HT1080 (cell line): Measurements from ENCODE around the gene HOXA10. TPM values are rescaled to one million over a fixed set of nuclear protein-coding genes. Genes with fewer than 3 reads are reported as not detected.

Experiments
- DNase-seq: peaks from one replicate; pipeline ENCODE4 v3.0.0-alpha.2; 2015; ENCODE audit warnings: low read depth
- total RNA-seq: library from RNA; depleted of rRNA; stranded (reverse); fragments of >200 nt; shearing (Covaris generic); gene quantifications from 2 replicates; pipeline ENCODE4 v1.2.3, GENCODE V29; 2014

HOXA10 gene
- total RNA-seq, 1 experiment from 2014 or later, result 29.3 TPM

DNA sequence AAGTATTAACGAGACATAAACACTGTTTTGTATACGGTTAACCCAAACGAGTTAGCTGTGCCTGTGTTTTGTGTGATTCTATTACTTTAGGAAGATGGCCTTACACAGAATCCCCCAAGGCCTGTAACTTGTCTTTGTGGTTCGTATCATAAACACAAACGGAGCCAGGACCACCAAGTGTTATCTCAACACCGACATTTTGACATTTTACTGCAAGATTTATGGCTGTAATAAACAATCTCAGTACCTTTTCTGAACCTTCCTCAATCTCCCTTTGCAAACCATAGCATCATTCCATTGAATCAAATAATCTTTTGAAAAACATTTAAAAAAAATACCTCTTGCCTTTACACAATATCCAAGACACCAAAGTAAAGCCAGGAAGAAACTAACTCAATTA lies 41.1 kb downstream of the HOXA10 start:
- DNase-seq, result no peak

DNA sequence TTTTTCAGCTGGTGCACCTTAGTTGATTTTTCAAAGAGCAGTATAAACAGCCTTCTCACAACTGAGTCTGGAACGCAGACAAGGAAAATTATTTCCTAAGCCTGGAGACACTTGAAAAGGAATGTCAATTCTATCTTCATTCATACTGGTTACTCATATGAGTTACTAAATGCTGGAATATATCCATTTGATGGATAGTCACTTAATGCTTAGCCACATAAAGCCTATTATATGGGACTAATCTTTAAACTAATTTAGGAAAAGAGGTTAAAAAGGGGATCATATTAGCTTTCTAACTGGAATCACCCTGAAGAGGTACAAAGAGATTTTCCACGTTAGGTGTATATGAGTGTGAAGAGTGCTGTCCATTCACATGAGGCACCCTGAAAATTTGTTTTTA lies 41.9 kb downstream of the HOXA10 start:
- DNase-seq, result no peak

DNA sequence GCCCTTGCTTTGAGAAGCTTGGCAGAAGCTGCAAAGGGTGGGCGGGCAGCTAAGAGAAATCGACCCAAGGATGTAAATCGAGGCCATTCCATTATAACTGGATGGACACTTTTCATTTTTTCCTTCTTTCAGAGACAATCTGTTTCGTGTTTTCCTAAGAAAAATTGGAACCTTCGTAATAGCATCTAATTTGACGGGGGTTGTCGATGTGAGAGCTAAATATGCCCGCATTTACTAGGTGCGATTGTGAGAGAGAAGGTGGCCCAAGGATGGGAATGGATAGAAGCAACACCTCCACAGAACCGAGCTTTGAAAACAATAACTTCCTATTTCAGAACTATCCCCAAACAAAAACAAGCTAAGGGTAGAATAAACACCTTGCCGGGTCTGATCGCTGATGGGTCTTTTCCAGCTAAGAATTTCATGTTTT lies 42.7 kb downstream of the HOXA10 start:
- no peak for DNase-seq

DNA sequence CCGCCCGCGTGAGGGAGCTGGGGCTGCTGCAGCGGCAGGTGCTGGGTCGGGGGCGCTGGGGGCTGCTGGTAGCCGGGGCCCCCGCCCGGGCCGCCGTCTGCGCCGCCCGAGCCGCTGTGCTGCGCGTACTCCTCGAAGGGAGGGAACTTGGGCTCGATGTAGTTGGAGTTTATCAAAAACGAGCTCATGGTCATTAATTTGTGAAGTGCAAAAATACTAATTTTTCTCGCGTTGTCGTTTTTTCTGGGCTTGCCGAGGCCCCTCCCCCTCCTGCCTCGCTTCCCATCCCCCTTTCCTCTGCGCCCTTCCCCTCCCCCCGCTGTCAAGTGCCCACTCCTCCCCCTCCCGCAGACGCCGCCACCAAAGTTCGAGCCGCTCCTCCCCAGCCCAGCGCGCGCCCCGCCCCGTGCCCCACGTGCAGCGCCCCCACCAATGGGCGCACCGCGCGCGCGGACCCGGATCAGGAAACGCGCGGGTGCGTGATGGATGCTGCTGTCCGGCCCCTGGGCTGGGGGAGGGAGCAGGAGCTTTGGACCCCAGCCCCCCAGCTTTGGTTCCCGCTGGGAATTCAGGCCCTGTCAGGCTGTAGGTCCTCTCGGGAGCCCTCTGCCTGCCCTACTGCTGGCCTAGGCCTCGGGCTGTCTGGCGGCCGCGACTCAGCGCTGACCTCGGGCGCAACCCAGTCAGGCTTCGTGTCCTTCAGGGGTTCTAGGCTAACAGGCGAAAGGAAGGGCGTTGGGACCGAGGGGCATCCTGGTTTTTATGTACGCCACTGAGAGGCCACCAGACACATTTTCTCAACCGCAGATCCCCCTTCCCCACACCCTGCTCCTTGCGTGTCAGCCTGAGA lies 43.4 kb downstream of the HOXA10 start, which contains the start of gene HOXA4:
HOXA4 (minus strand) TSS at position 218 of the 850 bp plus-strand sequence; CDS start at position 194, 24 bp downstream.
- peak; percentile 84 for DNase-seq

DNA sequence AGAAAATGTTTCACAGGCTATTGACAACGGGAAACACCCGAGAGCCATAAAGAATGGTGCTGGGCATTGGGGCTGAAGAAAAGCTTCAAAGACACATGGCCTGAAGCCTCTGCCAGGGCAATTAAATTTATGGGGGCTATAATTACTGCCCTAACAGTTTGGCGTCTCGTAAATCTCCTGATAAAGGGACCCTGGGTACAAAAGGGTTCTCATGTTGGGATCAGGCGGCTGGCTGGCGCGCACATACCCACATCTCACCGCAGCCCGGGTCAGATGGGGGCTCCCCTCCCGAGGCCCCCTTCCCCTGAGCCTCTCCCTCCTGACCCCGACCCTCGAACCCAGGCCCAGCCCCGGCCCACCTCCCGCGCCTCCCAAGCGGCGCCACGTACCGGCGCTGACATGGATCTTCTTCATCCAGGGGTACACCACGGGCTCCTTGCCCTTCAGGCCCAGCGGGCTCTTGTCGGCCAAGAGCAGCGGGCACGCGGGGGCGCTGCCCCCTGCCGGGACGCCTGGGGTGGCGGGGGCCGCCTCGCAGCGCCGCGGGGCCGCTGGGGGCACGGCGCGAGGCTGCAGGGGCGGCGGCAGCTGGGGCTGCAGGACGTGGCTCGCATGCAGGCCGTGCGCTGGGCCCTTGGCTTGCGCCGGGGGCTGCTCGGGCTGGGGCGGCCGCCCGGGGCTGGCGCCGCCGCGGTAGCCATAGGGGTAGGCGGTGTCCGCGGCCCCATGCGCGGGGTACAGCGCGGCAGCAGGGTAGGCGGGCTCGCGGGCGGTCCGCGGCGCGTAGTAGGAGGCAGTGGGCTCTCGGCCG lies 44.2 kb downstream of the HOXA10 start:
- DNase-seq, result no peak

DNA sequence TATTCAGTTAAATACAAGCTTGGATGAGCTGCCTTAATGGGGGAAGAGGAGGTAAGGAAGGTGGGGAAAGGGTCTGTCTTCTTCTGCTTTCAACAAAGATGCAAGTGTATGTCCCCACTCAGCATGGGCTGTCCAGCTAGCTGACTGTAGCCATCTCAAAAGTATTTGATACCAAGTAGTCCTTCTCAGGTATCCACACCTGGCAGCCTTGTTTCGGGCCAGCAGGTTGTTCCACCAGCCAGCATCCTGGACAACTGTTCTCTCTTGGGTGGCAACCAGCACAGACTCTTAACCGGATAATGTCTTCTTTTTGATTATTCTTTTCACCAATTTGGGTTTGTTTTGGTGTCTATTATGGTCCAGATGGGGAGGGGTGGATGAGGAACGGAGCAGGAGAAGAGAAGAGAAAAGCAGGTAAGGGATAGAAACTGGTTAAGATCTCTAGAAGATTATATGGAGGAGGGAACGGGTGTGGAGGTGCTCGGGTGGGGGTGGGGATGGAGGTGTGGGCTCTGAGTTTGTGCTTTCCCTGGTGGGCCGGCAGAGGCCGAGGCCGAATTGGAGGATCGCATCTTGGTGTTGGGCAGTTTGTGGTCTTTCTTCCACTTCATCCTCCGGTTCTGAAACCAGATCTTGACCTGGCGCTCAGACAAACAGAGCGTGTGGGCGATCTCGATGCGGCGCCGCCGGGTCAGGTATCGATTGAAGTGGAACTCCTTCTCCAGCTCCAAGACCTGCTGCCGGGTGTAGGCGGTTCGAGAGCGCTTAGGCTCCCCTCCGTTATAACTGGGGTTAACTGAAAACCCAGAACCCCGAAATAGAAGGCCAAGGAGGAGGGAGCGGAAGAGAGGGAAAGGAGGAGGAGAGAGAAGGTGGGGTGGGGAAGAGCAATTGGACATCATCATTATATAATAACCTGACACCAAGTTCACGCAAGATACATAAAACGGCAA lies 45.1 kb downstream of the HOXA10 start:
- DNase-seq, result no peak

DNA sequence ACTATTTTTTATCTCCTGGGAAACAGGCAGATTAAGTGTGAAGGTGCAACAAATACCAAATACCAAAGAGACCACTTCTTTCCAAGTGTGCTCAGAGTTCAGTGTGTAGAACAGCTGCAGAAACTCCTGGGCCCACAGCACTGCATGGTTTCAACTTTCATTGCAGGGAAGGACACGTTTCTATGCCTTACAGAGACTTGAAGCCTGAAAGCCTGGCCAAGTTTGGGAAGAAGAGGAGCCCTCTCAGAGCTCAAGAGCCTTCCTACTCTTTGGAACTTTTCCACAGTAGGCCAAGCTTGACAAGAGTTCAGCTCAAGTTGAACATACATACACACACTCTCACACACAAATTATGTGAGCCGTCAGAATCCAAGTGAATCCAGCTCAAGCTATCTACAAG lies 46.1 kb downstream of the HOXA10 start:
- DNase-seq, result no peak

DNA sequence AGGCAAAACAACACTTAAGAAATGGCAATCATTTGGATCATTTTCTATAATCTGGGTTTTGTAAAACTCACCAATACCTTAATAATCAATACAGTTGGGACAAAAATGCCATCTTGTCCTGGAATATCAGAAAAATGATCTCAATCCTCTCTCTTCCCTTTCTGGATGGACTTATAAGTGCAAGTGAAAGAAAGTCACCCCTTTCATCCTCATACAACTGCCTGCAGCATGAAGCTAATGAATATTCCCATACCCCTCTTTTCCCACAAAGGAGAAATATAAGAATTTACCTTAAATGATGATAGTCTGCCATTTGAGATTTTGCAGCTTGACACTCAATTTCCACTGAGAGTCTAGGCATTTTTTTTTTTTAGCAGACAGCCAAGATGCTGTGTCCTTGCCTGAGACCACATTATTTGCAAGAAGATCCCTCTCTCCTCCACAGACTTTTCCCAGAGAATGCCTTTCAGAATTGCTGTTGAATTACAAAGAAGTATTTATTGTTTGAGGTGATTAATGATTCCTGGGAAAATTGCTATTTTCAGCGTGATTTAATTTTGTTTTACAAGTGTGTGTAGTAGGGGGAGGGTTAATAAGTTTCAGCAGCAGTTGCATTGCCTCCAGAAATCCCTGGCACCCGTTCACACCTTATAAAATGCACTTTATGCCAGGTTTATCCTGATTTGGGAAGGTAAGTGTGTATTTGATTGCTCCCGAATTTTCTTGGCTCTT lies 47.4 kb downstream of the HOXA10 start:
- no peak for DNase-seq

DNA sequence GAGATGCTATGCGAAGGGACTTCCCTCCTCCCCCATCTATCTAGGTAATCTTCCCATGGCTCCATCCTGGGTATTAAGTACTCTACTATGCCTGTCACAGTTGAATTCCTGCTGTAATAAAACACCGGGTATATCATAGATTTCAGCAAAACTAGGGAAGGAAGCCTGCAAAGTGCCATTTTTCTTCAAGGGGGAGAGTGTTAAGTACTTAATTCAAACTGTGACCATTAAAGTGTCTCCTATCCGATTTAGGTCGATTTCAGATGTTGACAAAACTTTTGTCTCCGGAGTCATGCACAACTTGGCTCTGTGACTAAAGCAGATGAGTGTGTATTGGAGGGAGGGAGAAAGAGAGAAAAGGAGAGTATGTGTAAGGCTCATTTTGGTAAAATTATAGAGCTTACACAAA lies 48.1 kb downstream of the HOXA10 start:
- no peak for DNase-seq

DNA sequence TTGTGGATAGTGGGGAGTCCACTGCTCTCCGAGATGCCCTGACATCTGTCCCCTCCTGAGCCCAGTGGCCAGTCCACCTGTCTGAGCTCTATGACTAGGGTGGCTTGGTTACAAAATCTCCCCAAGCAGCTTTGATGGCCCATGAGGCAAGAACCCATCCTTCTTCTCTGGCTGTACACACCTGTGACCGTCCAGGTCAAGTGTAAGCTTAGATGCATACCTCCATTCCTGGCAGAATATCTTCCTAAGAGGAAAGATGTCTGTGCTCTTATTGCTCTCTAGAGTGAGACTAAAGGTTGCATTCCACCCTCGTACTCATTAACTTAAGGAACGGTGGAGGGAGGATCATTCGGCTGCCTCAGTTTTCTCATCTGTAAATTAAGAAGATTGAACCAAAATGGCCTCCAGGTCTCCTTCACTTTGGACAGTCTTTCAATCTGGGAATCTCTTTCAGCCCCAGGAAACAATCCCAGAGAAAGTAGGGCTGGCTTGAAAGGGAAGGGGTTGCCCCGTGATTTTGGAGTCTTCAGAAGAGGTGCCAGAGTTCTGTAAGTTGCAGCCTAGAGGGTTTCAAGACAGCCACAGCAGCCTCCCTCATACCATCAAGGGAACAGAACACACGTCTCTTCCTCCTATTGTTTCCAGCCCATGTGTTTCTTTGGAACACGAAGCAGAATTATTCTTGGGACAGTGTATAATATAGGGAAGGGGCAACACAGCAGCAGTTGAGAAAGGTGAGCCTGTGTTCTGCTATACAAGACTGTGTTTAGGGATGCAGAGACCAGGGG lies 49.0 kb downstream of the HOXA10 start:
- DNase-seq, result no peak

DNA sequence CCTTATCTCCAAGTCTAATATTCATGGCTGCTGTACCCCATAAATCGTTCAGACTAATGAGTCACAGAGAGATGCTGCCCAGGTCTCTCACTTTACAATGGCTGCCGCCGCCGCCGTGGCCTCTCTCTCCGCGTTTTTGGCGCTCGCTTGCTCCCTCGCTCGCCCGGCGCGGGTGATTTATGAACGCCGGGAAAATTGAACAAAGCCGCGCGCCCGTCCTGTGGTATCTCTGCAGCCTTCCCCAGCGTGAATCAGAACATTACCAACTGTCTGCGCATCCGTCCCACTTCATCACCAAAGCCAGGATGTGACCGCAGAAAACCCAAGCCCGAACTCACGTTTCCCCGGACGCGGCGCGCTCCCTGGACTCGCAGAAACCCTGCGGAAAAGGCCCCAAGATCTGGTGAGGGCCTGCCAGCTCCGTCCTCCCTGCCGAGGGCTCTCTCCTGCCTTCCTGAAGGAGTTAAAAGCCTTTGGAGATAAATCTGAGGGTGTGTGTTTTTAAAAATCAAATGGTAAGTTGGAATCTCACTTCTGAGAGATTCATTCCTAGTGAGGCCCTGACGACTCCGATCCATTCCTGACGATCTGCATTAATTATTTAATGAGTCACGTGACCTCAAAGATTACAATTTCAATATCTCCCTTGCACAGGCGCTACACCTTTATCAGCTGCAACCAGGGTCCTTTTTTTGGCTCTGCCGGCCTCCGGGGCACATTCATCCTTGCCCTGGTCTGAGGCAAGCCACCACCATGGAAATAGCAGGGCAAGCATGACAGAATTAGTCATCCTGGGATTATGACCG lies 49.8 kb downstream of the HOXA10 start:
- no peak for DNase-seq

DNA sequence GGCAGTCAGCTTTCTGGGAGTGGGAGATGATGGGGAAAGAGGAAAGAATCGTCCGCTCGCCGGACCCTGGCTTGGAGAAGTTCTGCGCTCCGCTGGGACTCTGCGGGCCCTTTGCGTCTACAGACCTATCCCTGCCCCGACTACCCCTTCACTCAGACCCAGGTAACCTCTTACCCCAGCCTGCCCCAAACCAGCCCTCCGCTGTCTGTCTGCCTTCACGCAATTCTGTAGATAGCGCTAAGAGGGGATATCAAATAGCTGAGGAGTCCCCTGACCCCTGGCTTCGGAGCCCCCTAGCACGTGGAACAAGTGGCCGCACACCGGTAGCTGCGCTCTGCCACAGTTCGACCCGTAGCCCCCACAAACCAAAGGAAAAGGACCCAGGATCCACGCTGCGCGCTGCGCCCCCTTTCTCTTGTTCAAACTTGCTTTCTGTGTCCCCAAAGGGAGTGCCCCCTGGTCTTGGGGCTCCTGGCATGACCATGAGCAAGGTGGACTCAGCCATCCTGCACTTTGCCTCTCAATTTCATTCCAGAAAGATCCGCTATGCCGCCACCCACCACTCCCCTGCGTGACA lies 50.6 kb downstream of the HOXA10 start:
- no peak for DNase-seq

DNA sequence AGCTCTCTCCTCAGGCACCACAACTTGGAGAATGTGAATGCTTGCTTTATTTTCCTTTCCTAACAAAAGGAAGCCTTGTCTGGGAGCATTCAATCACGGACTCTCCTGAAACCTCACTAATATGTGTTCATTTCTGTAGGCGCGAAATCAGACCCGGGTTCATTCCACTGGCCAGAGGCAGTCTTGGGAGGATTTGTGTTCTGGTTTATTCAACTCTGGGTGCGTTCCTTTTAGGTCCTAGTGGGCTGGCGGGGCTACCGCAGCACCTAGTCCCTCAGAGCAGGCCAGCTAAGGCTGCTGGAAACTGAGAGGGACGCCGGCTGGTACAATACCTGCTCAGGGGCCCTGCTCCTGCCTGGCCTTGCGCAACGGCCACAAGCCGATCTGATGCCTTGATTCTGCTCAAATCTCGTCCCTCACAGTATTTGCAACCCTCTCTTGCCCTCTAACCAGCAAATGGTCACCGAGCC lies 51.1 kb downstream of the HOXA10 start:
- no peak for DNase-seq

DNA sequence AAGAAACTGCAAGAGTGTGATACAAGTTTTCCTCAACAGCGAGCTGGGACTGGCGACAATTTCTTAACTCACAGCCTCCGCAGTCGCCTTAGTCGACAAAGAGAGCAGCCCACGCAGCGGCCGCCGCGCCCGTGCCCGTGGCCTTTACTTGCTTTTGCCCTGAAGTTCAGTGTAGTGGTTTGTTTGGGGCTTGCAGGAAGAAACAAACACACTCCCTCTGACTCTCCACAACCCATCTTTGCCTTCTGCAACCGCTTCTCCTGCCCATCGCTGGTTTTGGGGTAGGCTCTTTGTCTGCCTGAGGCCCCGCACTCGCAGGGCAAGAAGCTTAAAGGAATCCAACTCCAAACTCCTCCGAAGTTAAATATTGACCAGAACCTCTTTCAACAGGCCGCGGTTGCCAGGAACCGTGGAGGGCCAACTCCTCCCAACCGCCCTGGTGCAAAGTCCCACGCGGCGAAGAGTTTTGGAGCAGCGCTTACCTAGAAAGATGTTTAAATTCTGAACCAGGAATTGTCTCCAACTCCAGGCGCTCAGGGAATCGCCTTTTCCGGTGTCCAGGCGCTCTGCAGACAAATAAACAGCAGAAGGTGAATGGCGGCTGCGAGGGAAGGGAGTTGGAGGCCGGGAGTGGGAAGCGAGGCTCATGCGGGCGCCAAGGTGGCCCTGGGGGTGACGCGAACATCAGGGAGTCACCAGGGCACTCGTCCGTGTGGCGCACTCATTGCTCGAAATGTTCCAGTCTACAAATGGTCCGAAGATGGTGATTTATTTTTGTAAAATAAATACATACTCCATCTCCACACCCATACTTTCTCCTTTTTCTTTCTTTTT lies 51.8 kb downstream of the HOXA10 start:
- no peak for DNase-seq

DNA sequence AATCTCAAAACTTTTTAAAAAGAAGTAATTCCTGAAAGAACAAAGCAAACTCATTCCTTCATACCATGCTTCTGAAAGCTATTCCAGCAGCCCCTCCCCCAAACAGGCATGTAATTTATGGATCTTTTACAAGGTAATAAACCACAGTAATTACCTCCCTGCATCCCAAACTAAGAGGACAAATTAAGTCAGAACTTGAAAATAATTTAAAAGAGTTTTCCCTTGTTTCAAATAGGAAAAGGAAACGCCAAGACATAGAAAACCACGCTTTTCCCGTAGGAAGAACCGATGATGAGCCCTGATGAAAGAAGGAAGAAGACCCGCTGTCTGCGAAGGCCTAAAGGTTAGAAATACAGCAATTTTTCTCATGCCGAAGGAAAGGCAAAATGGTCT lies 52.4 kb downstream of the HOXA10 start:
- DNase-seq, result no peak
